ENCODE data around the gene LRRC17. TPM values are rescaled to one million over a fixed set of nuclear protein-coding genes. Genes with fewer than 3 reads are reported as not detected.
A peak's percentile ranks its signal among the peaks of the same experiment; 100 is the strongest.

The LRRC17 gene
- total and polyA plus RNA-seq, 2 of the 4 experiments (the other 2 are of a cell fraction), result 250 to 280 TPM

GRCh38 chr7:102938679-102939078, 25.9 kb downstream of the LRRC17 start:
- peak overlapping the region in 1 of 2 experiments; percentile 15; a peak in 1 of 4 replicates for H4K8ac ChIP-seq (ENCODE audit: low read depth in 2 of 2, low read length in 2 of 2)
- peak overlapping the region; percentile 26; the same call in 1 of the 2 replicates for H3K23ac ChIP-seq (ENCODE audit: low read depth, low read length)
- H4K91ac ChIP-seq (ENCODE audit: insufficient read depth, low read depth, low read length), result 0 out of 2 replicates have a peak overlapping the region, but pooled peaks have one; percentile 40
- peaks cover 17% of the 10 kb centered on the region for H3K9me1 ChIP-seq (ENCODE audit: insufficient read depth, low read length)
- dilution Hi-C loops (cut with HindIII; ENCODE audit: low sequenced_read_pairs, unreplicated experiment) (no loop called here), intact Hi-C loops (cut with micrococcal nuclease) (no loop called here), in situ Hi-C loops (cut with MboI; ENCODE audit: low sequenced_read_pairs) (no loop called here)
- DNase-seq, result no peak
- H3K4me2 ChIP-seq (ENCODE audit: low read depth, low read length), result no peak overlapping the region
- H2BK20ac ChIP-seq (ENCODE audit: low read depth, low read length), result 0 out of 2 replicates have a peak overlapping the region, but pooled peaks have one; percentile 16
- H3K4ac ChIP-seq (ENCODE audit: low read depth, low read length), result peak overlapping the region; percentile 64; the same call in 1 of the 2 replicates
- no peak overlapping the region for H2AFZ ChIP-seq (replicated peaks; ENCODE audit: low read length, poor library complexity)
- peak overlapping the region; percentile 80; the same call in 1 of the 2 replicates for H4K5ac ChIP-seq (ENCODE audit: low read depth, low read length)
- H3K9me3 ChIP-seq (ENCODE audit: control insufficient read depth, insufficient read depth, low read length), result no peaks in the 10 kb centered on the region
- TF ChIP-seq RFX5 (IDR thresholded peaks at IDR 0.05; ENCODE audit: low read depth, low read length) (no peak), CTCF (conservative IDR thresholded peaks at IDR 0.05; ENCODE audit: low read depth, low read length) (no peak), MAZ (IDR thresholded peaks at IDR 0.05; ENCODE audit: borderline replicate concordance, low read depth, low read length) (no peak), CEBPB (IDR thresholded peaks at IDR 0.05; ENCODE audit: low read depth, low read length) (no peak), SMC3 (IDR thresholded peaks at IDR 0.05; ENCODE audit: low read depth, low read length) (no peak)
- no peak overlapping the region for H3K9ac ChIP-seq (ENCODE audit: low read depth, low read length)
- H3K56ac ChIP-seq (ENCODE audit: extremely low read depth, insufficient read depth, low read length), result no peak overlapping the region
- peak overlapping the region; percentile 70; the same call in 1 of the 2 replicates for H3K14ac ChIP-seq (replicated peaks; ENCODE audit: low read depth, low read length)
- no peak overlapping the region for H2BK15ac ChIP-seq (ENCODE audit: low read depth, low read length)
- H2BK120ac ChIP-seq (ENCODE audit: low read depth, low read length), result no peak overlapping the region
- H3K18ac ChIP-seq (ENCODE audit: low read depth, low read length), result peak overlapping the region; percentile 28; the same call in 1 of the 2 replicates
- H2BK5ac ChIP-seq (ENCODE audit: low read depth, low read length, poor library complexity, severe bottlenecking), result peak overlapping the region; percentile 39
- CTCF ChIA-PET, result interaction anchor here (0.5 to 0.7 kb wide), 2 partner anchors 35 to 123 kb away, joined by 3 read pairs; no protein-coding TSS in a partner anchor
- no peak for ATAC-seq (ENCODE audit: low read depth)
- no TSS peak for BruUV-seq (replicated peaks)
- peaks cover 11% of the 10 kb centered on the region for H3K4me1 ChIP-seq (ENCODE audit: control insufficient read depth, insufficient read depth, low read length)
- WGBS, 2 experiments (ENCODE audit: extremely low coverage in 2 of 2, insufficient read length in 1 of 2), result 75% methylated on average over 1 of the region's 1 CpG; no CpG with 5 or more reads in 1 of the 2 experiments
- H3K36me3 ChIP-seq (ENCODE audit: control insufficient read depth, insufficient read depth, low read length), result peaks cover 18% of the 10 kb centered on the region
- H2AK5ac ChIP-seq (ENCODE audit: low read depth, low read length), result 0 out of 2 replicates have a peak overlapping the region, but pooled peaks have one; percentile 9
- no peaks in the 10 kb centered on the region for H3K27me3 ChIP-seq (ENCODE audit: control insufficient read depth, insufficient read depth, low read length)
- peaks cover 16 to 38% of the 10 kb centered on the region in 2 experiments for H3K79me1 ChIP-seq (ENCODE audit: low read depth in 1 of 2, low read length in 2 of 2)
- H3K27ac ChIP-seq (ENCODE audit: insufficient read depth, low read length), result no peak overlapping the region
- H4K20me1 ChIP-seq (ENCODE audit: insufficient read depth, low read length), result no peaks in the 10 kb centered on the region
- POLR2A ChIA-PET (ENCODE audit: unreplicated experiment), result no interaction called here
- no peak overlapping the region for H3K4me3 ChIP-seq (ENCODE audit: insufficient read depth, low read depth, low read length)
- H2AK9ac ChIP-seq (replicated peaks; ENCODE audit: low read depth, low read length, poor library complexity), result no peak overlapping the region

All from IMR-90 (cell line).